Stimulated activated CD4-positive, alpha-beta T cell treated with anti-CD3 and anti-CD28 coated beads, Interleukin-2, amount 100 ng/mL, for 4 hours (primary cell): ENCODE results near the gene TM9SF4.

Experiments
- DNase-seq: peaks from one replicate; pipeline ENCODE4 v3.0.0-alpha.2; 2020; ENCODE audit warnings: low read depth

The TM9SF4 gene

DNA sequence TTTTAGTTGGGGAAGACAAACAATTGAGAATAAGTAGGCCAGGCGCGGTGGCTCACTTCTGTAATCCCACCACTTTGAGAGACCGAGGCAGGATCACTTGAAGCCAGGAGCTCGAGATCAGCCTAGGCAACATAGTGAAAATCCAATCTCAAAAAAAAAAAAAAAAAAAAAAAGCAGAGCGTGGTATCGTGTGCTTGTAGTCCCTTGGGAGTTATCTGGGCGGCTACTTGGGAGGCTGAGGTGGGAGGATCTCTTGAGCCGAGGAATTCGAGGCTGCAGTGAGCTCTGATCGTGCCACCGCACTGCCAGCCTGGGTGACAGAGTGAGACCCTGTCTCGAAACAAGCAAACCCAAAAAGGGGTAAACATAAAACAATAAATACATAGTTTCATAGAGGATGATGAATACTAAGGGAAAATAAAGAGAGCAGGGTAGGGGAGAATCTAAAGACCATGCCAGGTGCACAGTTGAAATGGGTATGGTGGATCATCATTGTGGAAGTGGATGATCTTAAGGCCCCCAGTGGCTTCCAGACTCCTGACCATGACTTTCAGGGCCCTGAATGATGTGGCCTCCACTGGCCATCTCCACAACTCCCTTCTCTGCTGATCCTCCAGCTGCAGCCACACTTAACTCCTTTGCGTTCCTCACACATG is 99.1 kb downstream of the TM9SF4 start:
- no peak for DNase-seq

DNA sequence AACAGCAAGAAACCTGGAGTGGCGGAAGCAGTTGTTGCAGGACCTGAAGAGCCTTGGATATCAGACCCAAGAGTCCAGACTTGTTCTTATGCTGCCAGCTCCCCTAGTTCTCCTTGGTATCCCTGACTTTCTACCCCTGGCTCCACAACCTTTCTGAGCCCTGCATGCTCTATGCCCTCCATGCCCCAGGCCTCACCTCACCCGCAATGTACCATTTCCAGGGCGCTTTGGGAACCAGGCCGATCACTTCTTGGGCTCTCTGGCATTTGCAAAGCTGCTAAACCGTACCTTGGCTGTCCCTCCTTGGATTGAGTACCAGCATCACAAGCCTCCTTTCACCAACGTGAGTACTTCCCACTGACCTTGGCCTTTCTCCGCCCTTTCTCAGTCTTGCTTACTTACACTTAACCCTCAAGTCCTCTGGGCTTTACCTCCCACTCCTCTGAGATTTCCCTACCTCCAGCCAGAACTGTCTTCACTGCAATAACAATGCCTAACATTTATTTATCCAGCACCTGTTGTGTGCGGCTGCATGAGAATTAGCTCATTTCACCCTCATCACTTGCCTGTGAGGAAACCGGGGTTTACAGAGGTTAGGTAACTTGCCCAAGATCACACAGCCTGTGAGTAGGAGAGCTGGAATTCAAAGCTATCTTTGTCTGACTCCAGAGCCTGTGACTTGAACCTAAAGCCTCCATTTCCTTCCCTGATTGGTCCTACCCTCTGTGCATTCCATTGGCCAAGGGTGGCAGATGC is 100.5 kb downstream of the TM9SF4 start:
- no peak for DNase-seq

- no peak for DNase-seq
These were observed 104.4 kb downstream of the TM9SF4 start for GRCh38 chr20:32213870-32214269.

GRCh38 chr20:32215147-32215546 is 105.6 kb downstream of the TM9SF4 start:
- DNase-seq, result no peak

- no peak for DNase-seq
These were observed 106.2 kb downstream of the TM9SF4 start for GRCh38 chr20:32215729-32216128.

DNA sequence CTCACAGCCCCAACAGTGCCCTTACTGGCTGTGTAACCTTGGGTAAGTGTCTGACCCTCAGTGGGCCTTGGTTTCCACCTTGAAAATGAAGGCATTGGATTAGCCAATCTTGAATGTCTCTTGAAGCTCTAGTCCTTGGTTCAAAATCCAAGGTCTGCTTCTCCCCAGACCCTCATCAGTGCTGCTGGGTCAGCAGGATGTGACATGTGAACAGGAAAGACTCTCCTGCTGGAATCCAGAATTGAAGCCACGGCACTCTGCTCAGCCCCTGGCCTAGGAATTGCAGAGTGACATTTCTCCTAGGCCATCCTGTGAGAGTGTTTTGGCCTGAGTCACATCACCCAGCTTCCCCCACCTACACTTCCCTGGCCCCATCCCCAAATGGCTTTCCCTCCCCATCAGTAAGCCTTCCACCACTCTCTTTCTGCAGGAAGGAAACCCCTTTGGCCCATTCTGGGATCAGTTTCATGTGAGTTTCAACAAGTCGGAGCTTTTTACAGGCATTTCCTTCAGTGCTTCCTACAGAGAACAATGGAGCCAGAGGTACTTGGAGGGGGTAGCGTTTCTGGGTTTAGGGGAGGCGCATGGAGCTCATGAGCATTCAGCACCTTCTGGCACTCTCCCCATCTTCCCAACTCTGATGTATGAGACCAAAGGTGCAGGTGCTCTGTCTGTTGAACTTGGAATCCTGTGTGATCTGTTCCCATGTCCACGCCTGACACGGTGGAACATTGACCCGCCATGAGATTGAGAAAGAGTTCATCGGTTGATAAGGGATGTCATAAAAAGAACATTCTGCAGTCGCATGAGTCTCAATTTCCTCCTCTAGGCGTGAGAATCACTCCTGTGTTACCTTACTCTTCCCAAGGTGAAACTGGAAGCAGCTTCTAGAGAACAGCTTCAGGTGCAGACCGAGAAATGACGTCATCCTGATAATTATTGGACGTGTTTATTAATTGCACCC is 106.9 kb downstream of the TM9SF4 start:
- DNase-seq, result no peak
